Measurements from ENCODE around the gene ENPP1.

The ENPP1 gene

DNA sequence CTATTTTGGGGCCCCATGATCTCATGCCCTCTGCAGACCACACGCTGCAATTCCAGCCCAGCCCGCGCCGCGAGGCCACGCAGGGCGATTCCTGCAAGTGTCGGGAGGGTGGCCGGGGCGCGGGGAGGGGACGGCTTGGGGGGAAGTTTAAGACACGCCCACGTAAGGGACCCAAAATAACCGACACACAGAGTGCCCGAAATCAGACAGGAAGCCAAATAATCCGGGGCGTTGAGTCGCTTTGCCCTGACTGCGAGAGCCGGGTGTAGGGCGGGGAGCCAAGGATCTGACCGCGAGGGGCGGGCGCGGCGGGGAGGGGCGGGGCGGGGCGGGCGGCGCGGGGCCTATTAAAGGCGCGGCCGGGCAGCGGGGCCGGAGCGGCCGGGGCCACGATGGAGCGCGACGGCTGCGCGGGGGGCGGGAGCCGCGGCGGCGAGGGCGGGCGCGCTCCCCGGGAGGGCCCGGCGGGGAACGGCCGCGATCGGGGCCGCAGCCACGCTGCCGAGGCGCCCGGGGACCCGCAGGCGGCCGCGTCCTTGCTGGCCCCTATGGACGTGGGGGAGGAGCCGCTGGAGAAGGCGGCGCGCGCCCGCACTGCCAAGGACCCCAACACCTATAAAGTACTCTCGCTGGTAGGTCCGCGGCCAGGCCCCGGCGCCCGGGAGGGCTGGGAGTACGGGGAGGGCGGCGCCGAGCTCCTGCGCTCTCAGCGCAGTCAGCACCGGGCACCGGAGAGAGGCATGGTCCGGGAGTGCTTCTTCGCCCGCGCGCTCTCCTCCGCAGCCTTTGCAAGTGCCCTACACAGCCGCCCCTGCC lies at the start of gene ENPP1:
Gene ENPP1, plus strand, starts transcription at position 377 of the 816 bp plus-strand sequence. Its CDS starts 16 bp downstream, at position 393.
- DNase-seq, result no peak

DNA sequence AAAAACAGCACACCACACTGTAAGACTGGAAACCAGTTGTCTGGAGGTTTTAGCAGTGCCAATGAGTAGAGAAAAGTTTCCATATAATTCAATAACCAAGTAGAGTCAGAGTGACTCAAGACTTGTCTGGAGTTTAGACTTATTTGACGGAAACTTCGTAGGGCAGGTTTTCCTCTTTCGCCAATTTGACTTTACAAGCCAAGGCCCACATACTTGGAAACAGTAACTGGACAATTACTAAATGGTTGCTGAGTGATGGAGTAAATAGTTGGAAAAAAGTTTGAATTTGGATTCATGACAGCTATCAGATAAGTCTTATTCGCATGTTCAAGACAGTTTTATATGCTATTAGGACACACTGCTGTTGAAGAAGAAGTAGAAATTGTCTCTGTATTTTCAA lies 48.9 kb upstream of the ENPP1 start:
- DNase-seq, result no peak

DNA sequence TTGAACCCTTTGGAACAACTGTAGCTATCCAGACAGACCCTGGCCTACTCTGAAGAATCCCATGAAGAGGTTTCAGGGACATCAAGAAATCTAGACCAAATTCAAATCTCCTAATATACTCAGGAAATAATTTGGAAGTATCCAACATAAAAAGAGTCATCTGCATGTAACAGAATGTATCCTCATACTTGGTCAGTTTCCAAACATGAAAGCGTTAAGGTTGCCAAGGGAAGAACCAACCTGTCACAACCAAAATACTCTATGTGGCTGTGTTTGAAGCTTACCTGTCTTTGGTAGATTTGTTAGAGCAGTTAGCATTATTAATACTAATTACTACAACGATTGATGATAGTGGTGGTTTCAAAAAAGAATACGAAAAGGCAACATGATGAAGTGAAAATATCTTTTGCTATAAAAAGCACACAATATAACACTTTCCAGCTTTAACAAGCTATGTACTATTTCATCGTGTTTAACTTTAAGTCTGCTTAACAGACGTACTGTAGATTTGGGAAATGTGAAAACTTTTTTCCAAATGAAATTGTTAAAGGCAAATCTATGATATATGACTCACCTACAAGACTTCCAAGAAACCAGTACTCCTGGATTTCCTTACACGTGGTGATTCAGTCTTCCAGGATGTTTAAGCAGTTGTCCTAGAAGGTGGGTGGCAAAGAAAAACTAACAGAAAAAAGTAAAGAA lies 46.6 kb upstream of the ENPP1 start:
- DNase-seq, result no peak

DNA sequence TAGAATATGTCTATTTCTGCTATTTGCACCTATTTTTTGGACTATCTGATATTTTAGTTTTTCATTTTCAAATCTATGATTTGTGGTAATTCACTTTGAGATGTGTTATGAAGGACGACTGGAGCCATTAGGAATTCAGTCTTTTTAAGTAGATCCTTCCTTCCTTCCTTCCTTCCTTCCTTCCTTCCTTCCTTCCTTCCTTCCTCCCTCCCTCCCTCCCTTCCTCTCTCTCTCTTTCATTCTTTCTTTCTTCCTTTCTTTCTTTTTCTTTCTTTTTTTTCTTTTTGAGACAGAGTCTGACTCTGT lies 46.1 kb upstream of the ENPP1 start:
- no peak for DNase-seq

DNA sequence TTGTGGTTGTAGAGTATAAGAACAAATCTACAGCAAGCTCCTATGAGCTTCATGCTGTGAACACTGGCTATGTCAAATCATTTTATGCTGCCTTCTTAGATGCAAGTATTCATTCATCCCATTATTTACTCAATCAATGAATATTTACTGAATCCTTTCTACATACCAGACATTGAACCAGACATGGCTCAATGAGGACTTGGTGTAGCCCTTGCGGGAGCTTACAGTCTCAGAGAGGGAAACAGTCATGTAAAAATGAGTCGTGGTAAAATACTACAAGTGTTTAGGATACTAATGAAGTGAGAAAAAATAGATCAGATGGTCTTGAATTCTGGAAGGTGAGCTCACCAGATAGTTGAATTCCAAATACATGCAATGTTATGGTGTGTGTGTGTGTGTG lies 44.8 kb upstream of the ENPP1 start:
- DNase-seq, result no peak

DNA sequence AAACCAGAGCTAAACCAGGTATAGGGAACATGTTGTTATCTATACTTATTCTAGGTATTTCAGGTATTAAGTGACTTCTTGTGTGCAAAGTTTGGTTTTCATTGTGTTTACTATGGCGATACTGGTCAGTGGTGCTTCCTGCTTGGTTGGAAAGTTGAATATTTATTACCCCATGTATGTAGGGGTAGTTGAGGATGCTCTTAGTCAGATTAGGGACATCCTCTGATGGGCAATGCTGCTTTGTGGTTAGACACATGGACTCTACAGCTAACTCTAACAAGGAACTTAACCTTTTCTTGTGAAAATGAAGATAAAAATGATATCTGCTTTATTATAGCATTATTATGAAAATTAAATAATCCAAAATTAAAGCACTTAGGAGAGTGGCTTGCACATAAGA lies 44.1 kb upstream of the ENPP1 start:
- no peak for DNase-seq

DNA sequence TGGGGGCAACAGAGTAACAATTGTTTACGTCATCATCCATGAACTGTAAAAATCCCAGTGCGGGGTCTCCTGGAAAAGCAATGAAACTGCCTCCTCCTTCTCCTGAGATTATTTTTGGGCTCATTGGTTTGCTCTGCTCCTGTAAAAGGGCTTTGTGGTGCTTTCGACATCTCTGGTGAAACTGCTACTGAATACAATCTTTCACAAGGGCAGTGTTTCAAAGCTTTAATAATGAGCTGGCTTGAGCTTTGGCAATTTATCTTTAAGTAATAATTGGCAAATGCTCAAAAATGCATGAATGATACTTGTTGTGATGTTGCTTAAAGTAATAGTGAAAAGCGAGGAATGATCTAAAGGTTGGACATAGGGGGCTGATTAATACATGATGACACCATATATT lies 43.5 kb upstream of the ENPP1 start:
- DNase-seq, result no peak

DNA sequence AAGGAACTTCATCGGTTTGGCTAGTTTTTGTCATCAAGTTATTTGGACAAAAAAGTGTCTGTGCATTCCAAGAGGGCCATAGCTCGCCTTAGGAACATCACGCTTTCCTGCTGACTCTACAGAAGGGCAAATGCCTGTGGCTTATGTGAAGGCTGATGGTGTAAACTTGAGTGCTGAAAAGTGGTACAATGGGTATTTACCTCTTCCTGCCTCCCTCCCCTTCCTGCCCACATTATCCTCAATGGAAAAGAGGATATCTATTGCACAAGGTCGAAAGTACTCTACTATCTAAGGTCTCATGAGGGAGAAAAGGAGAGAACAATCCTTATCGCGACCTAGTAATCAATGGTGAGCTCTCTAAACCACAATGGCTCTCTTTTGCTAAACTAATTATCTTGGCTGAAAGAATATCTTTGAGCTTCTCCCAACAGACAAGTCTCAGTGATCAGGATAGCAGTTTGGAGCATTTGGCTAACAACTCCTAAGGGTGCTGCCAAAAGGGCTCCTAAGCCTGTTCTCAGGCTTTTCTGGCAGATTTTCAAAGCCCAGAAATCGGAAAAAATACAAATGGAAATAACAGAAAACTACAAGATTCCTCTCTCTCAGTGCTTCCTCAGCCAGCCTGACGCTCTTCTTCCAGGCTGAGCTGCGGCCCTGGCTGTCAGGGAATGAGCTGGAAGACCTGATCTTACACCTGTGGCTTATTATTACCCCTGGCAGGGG lies 42.6 kb upstream of the ENPP1 start:
- no peak for DNase-seq

DNA sequence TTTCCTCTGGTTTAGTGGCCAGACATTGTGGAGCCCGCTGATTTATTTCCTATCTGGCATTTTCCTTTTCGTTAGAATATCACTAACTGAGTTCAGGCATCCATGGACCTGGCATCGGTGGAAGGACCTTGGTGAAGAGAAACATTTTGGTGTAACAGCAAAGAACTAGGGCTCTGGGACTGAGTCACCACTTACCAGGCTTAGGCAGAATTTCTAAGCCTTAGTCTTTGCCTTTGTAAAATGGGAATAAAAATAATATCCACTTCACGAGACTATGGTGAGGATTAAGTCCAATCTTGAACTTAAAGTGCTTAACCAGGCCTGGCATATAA lies 42.0 kb upstream of the ENPP1 start:
- DNase-seq, result no peak

DNA sequence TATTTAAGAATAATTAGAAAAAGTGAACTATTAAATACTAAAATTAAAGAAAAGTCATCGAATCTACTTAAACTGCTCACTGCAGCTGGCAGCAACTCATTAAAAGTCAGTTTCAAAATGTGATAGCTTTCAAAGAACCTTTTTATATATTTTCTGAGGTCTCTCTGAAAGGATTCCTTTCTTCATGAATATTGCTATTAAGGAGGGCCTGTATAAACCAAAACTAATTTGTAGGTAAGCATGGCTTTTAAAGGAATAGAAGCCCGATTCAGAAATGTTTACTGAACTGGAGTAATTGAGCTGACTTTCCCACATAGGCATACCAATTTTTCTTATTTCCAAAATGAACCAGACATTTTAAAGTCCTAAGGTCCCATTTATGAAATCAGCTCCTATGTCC lies 41.2 kb upstream of the ENPP1 start:
- DNase-seq, result no peak

DNA sequence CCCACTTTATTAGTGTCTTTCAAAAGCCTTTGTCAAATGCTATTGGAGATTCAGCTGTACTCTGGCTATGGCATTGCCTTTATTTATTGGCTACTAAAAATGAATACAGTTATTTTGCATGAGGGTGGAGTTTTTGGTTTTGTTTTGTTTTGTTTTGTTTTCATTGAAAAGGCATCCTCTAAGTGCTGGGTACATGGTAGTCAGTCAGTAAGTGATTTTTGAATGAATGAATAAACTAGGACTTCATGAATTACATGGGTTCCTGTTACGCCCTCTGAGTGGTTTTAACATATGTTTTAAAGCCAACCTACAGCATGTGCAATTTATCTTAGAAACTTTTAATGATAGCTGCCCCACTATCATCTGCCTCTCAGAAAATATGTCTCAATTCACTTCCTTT lies 38.9 kb upstream of the ENPP1 start:
- no peak for DNase-seq

DNA sequence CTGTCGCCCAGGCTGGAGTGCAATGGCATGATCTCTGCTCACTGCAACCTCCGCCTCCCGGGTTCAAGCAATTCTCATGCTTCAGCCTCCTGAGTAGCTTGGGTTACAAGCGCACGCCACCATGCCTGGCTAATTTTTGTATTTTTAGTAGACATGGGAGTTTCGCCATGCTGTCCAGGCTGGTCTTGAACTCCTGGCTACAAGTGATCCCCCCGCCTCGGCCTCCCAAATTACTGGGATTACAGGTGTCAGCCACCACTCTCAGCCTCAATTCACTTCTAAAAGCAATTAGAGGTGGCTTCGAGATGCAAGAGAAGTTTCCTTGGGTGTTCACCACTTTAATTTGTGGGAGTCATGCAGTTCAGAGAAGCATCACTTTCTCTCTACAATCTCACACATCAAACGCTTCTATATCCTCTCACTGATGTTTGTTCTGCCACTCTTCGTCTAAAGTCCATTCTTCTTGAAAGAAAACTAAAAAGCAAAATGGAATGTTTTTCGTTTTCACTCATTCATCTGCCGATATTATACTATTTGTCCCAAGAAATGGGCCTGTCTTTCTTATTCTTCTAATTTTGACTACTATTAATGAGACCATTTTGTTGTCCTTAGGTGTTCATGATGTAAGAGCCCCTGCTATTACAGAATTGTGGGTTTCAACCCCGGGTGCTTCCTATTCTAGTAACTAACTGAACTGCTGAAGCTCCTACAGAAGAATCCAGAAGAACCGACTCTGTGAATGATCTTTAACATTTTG lies 38.3 kb upstream of the ENPP1 start:
- no peak for DNase-seq

DNA sequence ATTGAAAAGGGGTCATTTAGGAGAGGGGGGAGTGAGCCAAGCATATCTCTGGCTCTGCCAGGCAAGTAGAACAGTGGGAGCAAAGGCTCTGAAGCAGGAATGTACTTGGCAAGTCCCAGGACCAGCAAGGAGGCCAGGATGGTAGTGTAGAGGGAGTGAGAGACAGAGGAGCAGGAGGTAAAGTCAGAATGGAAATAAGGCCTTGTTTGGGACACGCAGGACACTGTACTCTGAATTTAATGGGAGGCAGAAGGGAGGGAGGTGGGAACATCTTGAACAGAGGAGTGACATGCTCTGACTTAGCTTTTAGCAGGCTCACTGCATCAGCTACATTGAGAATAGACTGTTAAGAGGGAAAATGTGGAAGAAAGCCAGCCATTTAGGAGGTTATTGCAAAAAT lies 37.0 kb upstream of the ENPP1 start:
- no peak for DNase-seq

DNA sequence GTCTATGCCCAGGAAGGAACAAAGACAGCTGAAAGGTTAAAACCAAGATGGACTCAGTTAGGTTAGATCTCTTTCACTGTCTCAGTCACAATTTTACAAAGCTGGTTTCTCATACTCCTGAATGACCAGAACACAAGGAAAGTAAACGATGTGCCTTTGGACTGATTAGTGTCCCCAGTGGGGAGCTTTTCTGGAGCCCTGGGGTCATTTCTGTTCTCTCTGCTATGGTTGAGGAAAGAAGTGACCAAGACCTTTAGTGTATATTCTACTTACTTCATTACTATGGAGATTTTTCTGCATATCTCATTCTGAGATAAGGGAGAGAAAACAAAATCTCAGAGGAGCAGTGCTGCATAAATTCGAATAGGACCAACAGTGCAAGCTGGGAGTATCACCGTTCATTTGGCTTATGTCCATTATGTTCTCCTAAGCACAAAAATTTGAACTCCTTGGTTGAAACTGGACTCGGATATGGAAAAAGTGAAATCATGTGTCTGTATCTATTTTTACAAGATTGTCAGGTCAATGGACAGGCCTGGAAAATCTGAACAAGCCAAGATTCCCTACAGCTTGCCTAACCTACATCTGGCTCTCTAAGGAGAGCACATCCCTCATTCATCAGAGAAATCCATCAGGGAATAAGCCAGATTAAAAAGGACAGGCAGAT lies 34.4 kb upstream of the ENPP1 start:
- no peak for DNase-seq

DNA sequence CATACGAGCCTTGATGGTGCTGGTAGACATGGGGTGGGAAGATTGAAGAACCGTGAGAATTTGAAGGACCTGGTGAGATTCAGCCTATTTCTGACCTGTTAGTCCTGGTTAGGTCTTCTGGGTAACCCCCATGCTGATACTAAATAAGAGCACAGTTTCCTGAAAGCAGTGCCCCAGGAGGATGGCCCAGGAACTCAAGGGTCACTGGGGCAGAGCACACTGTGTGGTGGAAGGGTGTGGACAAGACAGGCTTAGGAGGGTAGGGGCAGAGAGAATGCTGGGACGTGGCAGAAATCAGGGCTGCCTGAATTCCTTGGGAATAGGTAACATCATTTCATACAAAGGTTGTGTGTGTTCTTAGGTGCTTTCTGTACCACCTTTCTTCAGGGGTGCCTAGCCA lies 31.9 kb upstream of the ENPP1 start:
- DNase-seq, result no peak

DNA sequence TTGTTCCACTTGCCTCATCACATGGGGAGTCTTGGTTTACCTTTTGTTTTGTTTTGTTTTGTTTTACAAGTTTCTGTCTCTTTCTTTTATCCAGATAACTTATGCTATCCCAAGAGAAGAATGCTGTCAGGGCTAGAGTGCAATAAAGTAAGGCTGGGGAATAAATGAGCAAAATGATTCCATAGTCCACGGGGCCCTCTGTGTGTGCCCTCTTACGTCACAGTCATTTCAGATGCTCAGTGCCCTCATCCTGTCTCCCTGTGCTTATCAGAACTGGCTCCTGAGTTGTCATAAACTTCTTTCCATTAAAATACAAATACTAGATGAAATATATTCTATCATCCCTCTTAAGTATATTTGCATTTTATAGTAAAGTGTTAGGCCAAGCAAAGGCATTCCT lies 30.8 kb upstream of the ENPP1 start:
- no peak for DNase-seq

DNA sequence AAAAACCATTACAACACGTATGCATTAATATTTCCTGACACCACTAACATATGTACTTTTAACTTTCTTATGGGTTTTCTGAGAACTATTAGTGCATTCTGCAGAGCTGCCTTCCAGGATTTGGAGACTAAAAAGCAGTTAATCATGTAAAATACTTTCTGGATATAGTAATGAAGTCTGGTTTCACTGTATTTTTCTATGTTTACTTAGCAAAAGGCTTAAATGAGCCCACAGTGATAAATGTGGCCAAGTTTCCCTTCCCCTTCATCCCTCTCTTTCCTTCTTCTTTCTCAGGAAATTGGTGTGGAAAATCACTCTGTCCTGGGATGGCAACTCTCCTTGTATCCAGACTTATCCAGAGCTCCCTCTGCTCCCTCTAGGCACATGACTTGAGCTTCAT lies 29.7 kb upstream of the ENPP1 start:
- no peak for DNase-seq

DNA sequence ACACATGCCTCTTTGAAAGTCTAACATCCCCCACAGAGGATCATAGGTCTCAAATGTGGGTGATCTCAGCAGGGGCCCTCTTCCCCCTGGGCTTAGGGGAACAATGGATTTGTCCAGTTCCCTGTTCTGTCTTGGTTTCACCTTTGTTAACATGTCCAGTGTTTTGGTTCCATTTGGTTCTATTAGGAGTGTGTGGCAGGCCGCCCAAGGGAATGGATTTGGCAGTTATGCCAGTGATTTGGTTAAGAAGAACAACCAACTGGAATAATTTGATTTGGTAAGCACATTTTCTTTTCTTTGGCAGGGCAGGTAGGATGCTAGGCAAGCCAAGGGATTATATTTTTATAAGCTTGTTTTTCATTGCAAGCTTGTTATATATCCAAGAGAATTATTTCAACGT lies 28.5 kb upstream of the ENPP1 start:
- no peak for DNase-seq

DNA sequence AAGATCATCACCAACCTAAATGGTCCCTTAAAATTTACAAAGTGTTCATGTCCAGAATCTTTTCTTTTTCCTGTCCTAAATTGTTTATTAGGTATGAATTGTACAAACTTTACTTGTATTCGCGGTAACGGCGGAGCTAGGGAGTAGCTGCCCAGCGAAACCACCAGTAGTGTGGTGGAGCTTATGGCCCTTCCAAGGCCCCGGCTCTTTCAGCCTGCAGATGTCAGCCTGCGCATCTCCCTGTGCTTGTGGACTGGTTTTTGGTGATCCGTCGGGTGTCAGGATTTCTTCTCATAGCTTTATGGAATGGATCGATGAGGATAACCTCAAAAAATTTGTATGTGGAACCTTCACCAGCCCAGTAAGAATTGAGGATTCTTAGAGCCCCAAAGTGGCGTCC lies 27.2 kb upstream of the ENPP1 start:
- no peak for DNase-seq

DNA sequence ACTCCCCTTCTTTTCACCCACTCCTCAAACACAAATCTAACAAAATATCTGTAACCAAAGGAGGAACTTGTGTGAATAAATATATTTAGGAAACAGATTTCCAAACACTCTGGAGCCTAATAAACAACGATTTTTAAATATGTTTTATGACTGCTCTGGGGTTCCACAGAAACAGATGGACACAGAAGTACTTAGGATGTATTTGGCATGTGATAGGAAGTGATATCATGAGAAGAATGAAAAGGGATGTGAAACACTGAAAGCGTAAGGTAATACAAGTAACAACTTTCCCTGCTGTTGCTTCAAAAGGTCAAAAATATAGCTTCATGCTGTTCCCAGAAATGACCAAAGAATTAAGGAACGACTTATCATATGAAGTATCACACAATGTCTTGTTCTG lies 26.1 kb upstream of the ENPP1 start:
- no peak for DNase-seq

DNA sequence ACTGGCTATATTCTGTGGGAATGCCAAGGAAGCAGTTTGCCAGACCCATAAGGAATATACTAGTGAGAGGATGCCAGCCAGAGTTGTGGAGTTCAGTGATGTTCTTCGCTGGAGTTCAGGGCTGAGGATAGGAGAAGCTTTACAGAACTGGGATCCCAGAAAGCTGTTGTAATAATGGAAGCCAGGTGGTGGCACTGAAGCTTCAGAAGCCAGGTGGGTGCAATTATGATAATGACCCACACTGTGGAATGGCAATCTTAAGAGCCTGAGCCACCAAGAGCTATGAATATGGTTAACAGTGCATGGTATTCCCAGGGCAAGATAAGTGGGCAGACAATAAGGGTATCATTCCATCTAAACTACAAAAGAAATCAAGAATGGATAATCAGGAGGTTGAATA lies 25.1 kb upstream of the ENPP1 start:
- DNase-seq, result no peak

DNA sequence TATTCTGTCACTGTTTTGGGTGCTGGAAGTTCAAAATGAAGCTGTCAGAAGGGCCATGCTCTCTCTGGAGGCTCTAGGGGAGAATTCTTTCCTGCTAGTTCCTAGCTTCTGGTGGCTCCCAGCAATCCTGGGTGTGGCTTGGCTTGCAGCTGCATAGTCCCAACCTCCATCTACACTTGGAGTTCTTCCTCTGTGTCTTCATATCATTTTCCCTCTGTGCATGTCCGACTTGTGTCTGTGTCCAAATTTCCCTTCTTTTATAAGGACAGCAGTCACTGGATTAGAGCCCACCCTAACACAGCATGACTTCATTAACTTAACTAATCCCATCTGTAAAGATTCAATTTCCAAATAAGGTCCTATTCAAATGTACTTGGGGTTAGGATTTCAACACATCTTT lies 23.3 kb upstream of the ENPP1 start:
- DNase-seq, result no peak

DNA sequence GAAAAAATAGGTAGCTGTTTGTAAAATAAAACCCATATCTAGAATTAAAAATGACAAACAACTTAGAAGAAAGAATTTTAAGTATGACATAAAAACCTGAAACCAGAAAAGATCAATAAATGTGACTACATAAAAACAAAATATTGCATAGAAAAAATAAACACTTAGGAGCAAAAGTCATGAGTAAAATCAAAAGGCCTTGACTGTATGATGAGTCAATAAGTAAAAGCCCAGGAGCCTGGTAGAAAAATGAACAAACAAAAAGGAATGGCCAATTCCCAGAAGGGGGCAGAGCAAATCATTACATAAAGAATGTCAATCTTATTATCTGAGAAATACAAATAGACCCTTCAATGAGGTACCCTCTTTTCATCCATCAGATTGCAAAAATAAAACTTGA lies 20.7 kb upstream of the ENPP1 start:
- DNase-seq, result no peak
